DOHH2 (cell line): ENCODE data around the gene PCBP3.
"Not testable (repeated sequence)": the region's sequence is repeated elsewhere in the genome, so short reads cannot be mapped to it uniquely, and the experiment has no call there.

Experiments
- H3F3A ChIP-seq: fragments of 200-600 bp; sonication (generic), shearing (Covaris generic); 2 replicates; pipeline ENCODE4 v1.6.0; 2016; ENCODE audit warnings: antibody characterized with exemption, mild to moderate bottlenecking; ENCODE audit not compliant: control insufficient read depth, insufficient read depth
- H3K27ac ChIP-seq: fragments of 200-600 bp; sonication (generic); 2 replicates; pipeline ENCODE4 v1.5.1; 2014; ENCODE audit warnings: low read depth, mild to moderate bottlenecking, low read length, moderate library complexity
- H3K27me3 ChIP-seq: fragments of 200-600 bp; sonication (generic); 2 replicates; pipeline ENCODE4 v1.6.1; 2014; ENCODE audit warnings: mild to moderate bottlenecking, low read length, mixed read lengths; ENCODE audit not compliant: control insufficient read depth
- H3K36me3 ChIP-seq: fragments of 200-600 bp; sonication (generic); 2 replicates; pipeline ENCODE4 v1.6.1; 2014; ENCODE audit warnings: mild to moderate bottlenecking, low read length, moderate library complexity, mixed read lengths; ENCODE audit not compliant: control insufficient read depth
- H3K4me1 ChIP-seq: fragments of 200-600 bp; sonication (generic); 2 replicates; pipeline ENCODE4 v1.6.1; 2014; ENCODE audit warnings: mild to moderate bottlenecking, low read length, mixed read lengths; ENCODE audit not compliant: control insufficient read depth
- H3K4me2 ChIP-seq: fragments of 200-600 bp; sonication (generic); 2 replicates; pipeline ENCODE4 v1.6.0; 2014; ENCODE audit warnings: mild to moderate bottlenecking, low read length, moderate library complexity
- H3K4me3 ChIP-seq: fragments of 200-600 bp; sonication (generic); 2 replicates; pipeline ENCODE4 v1.5.1; 2014; ENCODE audit warnings: mild to moderate bottlenecking, low read length, mixed read lengths
- H3K79me2 ChIP-seq: fragments of 200-600 bp; sonication (generic); 2 replicates; pipeline ENCODE4 v1.6.1; 2014; ENCODE audit warnings: mild to moderate bottlenecking, low read length, mixed read lengths; ENCODE audit not compliant: control insufficient read depth
- H3K9me2 ChIP-seq: fragments of 200-600 bp; sonication (generic); replicated peaks from 2 replicates; pipeline ENCODE4 v1.6.1; 2014; ENCODE audit warnings: mild to moderate bottlenecking, low read length, mixed read lengths; ENCODE audit not compliant: control insufficient read depth
- H3K9me3 ChIP-seq: fragments of 200-600 bp; sonication (generic); 2 replicates; pipeline ENCODE4 v1.6.1; 2014; ENCODE audit warnings: antibody characterized with exemption, low read length, mixed read lengths; ENCODE audit not compliant: control insufficient read depth, insufficient read depth
- H4K20me1 ChIP-seq: fragments of 200-600 bp; sonication (generic); 2 replicates; pipeline ENCODE4 v1.6.0; 2014; ENCODE audit warnings: low read depth, mild to moderate bottlenecking, antibody characterized with exemption, low read length, moderate library complexity; ENCODE audit not compliant: control insufficient read depth, insufficient read depth
- EZH2phosphoT487 ChIP-seq: fragments of 200-600 bp; sonication (generic); IDR thresholded peaks from 2 replicates; pipeline ENCODE4 v1.6.1; 2017; ENCODE audit warnings: borderline replicate concordance, mild to moderate bottlenecking, antibody characterized with exemption, low read length, moderate library complexity, mixed read lengths
- TF ChIP-seq, protein P1 (sequence below): fragments of 200-600 bp; sonication (generic); IDR thresholded peaks from one replicate; pipeline ENCODE4 v1.5.1; 2014; ENCODE audit warnings: antibody characterized with exemption, mild to moderate bottlenecking, low read depth, low read length; ENCODE audit not compliant: poor library complexity, severe bottlenecking

PCBP3 gene

DNA sequence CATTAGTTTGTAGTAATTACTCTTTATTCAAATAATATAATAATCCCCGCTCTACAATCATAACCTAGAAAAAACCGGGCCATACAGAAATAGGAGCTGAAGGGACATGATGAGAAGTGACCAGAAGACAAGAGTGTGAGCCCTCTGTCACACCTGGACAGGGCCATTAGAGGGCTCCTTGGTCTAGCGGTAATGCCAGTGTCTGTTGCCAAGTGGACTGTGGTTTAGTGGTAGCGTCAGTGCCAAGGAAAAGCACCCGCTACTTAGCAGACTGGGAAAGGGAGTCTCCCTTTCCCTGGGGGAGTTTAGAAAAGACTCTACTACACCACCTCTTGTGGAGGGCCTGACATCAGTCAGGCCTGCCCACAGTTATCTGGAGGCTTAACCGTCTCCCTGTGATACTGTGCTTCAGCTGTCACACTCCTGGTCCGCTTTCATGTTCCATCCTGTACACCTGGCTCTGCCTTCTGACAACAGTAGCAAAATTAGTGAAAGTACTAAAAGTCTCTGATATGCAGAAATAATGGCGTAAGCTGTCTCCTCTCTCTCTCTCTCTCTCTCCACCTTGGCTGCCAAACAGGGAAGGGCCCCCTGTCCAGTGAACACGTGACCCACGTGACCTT, 19.2 kb downstream of the PCBP3 start:
- H3K4me3 ChIP-seq, H3K27me3 ChIP-seq, H3K4me1 ChIP-seq, H3K9me2 ChIP-seq, H4K20me1 ChIP-seq, H3K79me2 ChIP-seq, H3K9me3 ChIP-seq, H3F3A ChIP-seq, H3K4me2 ChIP-seq, H3K27ac ChIP-seq, H3K36me3 ChIP-seq: not testable (repeated sequence)

DNA sequence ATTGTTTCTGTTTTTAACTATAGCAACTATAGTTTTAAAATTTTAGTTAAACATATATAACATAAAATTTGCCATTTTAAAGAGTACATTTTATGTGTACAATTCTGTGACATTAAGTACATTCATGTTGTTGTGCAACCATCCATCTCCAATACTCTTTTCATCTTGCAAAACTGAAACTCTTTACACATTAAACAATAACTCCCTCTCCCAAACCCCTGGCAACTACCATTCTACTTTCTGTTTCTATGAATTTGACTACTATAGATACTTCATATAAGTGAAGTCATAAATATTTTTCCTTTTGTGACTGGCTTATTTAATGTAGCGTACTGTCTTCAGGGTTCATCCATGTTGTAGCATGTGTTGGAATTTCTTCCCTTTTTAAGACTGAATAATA, 25.9 kb downstream of the PCBP3 start:
- H3K27ac ChIP-seq: no peak overlapping the region
- H3K36me3 ChIP-seq: no peaks in the 10 kb centered on the region
- no peak overlapping the region for H3K4me2 ChIP-seq
- no peaks in the 10 kb centered on the region for H3K79me2 ChIP-seq
- no peaks in the 10 kb centered on the region for H3K27me3 ChIP-seq
- H3F3A ChIP-seq: no peaks in the 10 kb centered on the region
- H3K4me1 ChIP-seq: no peaks in the 10 kb centered on the region
- no peaks in the 10 kb centered on the region for H4K20me1 ChIP-seq
- TF ChIP-seq EZH2phosphoT487: no peak
- TF ChIP-seq, protein P1, sequence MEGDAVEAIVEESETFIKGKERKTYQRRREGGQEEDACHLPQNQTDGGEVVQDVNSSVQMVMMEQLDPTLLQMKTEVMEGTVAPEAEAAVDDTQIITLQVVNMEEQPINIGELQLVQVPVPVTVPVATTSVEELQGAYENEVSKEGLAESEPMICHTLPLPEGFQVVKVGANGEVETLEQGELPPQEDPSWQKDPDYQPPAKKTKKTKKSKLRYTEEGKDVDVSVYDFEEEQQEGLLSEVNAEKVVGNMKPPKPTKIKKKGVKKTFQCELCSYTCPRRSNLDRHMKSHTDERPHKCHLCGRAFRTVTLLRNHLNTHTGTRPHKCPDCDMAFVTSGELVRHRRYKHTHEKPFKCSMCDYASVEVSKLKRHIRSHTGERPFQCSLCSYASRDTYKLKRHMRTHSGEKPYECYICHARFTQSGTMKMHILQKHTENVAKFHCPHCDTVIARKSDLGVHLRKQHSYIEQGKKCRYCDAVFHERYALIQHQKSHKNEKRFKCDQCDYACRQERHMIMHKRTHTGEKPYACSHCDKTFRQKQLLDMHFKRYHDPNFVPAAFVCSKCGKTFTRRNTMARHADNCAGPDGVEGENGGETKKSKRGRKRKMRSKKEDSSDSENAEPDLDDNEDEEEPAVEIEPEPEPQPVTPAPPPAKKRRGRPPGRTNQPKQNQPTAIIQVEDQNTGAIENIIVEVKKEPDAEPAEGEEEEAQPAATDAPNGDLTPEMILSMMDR: no peak
- H3K4me3 ChIP-seq: no peak overlapping the region
- no peaks in the 10 kb centered on the region for H3K9me2 ChIP-seq
- no peaks in the 10 kb centered on the region; the same call in 1 of the 2 replicates for H3K9me3 ChIP-seq

DNA sequence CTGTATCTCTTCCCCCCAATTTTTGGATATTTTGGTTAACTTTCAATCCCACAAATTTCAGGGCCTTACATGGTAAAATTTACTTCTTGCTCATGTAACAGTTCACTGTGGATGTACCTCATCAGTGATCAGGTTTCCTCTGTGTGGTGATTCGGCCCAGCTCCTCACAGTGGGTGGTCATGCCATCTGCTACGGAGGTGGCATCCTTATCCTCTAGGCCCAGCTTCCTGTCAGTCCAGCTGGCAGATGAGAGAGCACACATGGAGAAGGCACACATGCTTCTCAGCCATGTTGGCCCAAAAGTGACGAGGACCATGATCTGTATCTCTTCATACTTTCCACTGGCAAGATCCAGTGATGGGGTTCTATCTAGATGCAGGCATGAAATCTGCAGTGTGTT, 27.2 kb downstream of the PCBP3 start:
- no peak for TF ChIP-seq EZH2phosphoT487
- TF ChIP-seq, protein P1: no peak
- Histone ChIP-seq H3K36me3 (no peaks in the 10 kb centered on the region), H3K4me1 (no peaks in the 10 kb centered on the region), H3K9me3 (no peaks in the 10 kb centered on the region; the same call in 1 of the 2 replicates), H3K79me2 (no peaks in the 10 kb centered on the region), H4K20me1 (no peaks in the 10 kb centered on the region), H3K9me2 (no peaks in the 10 kb centered on the region), H3K4me2 (no peak overlapping the region), H3K27ac (no peak overlapping the region), H3F3A (no peaks in the 10 kb centered on the region), H3K4me3 (no peak overlapping the region), H3K27me3 (no peaks in the 10 kb centered on the region)

DNA sequence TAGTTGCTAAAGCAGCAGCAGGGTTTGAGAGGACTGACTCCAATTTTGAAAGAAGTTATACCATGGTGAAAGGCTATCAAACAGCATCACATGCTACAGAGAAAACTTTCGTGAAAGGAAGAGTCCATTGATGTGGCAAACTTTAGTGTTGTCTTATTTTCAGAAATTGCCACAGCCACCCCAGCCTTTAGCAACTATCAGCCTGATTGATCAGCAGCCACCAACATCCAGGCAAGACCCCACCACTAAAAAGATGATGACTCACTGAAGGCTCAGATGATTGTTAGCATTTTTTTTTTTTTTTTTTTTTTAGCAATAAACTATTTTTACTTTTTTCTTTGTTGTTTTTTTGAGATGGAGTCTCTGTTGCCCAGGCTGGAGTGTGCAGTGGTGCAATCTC, 35.3 kb downstream of the PCBP3 start:
- not testable (repeated sequence) for H3K4me2 ChIP-seq, H3F3A ChIP-seq, H3K27me3 ChIP-seq, H3K9me3 ChIP-seq, H3K36me3 ChIP-seq, H4K20me1 ChIP-seq, H3K27ac ChIP-seq, H3K79me2 ChIP-seq, H3K4me1 ChIP-seq, H3K4me3 ChIP-seq, H3K9me2 ChIP-seq
